ENCODE results near the gene ADAMTS16.

Gene ADAMTS16

DNA sequence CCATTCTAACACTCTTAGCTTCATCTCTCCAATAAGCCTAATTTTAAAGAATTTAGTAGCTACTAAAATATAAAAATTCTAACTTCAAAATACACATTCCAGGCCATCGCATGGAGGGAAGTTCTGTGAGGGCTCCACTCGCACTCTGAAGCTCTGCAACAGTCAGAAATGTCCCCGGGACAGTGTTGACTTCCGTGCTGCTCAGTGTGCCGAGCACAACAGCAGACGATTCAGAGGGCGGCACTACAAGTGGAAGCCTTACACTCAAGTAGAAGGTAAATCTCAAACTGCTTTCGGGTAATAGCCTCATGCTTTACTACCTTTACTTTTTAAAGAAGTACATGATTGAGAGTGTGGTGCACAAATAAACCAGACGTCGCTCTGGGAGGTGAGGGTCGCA is 94.8 kb downstream of the ADAMTS16 start:
- DNase-seq (ENCODE audit: low spot score), result no peak

GRCh38 chr5:5235685-5236084 is 95.6 kb downstream of the ADAMTS16 start:
- DNase-seq (ENCODE audit: low spot score), result no peak

DNA sequence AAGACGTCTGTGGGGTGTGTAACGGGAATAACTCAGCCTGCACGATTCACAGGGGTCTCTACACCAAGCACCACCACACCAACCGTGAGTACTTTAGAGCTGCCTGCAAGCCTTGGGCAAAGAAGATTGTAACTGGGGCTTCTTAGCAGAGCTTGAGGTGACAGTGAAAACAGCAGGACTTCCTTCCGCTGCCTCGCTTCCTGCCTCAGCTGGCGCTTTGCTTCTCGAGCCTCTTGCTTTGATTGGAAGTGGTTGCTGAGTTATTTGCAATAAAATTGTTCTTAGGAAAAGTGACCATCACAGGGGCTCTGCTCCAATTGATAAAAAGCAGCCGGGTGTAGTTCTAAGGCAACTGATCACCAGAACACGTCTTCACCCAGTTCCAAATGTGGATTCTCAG is 99.1 kb downstream of the ADAMTS16 start:
- no peak for DNase-seq (ENCODE audit: low spot score)

DNA sequence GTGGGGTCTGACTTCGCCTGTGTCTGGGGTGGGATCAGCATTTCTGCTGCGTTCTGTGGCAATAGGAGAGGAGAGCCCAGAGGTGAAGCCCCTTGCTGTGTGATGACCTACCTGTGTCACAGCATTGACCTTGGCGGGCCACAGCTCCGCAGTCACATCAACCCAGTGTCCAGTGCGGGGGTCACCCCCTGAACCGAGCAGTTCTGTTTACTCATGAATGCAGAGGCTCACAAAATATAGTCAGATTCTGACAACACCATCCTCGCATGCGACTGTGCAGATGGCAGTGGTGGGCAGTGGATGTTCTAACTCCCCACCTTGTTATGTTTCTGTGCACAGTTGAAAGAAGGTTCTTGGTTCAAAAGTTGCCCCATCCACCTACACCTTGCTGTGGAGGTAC is 100.1 kb downstream of the ADAMTS16 start:
- no peak for DNase-seq (ENCODE audit: low spot score)

DNA sequence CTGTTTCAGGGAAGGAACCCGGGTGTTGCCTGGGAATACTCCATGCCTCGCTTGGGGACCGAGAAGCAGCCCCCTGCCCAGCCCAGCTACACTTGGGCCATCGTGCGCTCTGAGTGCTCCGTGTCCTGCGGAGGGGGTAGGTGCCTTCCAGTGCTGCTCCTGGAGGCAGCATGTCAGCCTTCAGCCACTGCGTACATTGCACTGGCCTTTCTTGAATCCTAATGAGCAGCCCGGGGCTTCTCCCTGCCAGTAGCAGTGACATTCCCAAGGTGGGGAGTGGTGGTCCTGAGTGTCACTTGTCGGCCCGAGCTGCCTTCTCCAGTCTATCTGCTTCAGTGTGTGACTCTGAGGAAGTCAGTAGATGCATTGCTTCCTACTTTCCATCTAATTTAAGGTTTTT is 101.9 kb downstream of the ADAMTS16 start:
- no peak for DNase-seq (ENCODE audit: low spot score)

- DNase-seq (ENCODE audit: low spot score), result no peak
Measured at GRCh38 chr5:5246736-5247135, 106.6 kb downstream of the ADAMTS16 start.

GRCh38 chr5:5250758-5251157 is 110.6 kb downstream of the ADAMTS16 start:
- DNase-seq (ENCODE audit: low spot score), result no peak

DNA sequence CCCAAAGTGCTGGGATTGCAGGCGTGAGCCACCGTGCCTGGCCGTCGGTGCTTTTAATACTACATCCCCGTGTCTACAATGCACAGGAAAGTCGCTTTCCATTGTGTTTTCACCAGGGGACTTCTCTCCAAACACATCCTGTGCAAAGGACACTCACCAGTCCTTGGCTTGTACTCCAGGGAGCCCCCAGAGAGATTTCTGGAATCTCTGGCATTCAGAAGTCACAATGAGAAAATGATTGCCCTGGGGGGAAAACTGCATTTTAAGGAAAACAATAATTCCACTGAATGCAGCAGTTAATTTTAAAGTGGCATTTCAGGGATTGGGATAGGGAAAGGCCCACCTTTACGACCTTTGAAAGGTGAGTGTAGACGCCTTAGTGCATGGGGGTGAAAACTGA is 112.0 kb downstream of the ADAMTS16 start:
- DNase-seq (ENCODE audit: low spot score), result no peak

DNA sequence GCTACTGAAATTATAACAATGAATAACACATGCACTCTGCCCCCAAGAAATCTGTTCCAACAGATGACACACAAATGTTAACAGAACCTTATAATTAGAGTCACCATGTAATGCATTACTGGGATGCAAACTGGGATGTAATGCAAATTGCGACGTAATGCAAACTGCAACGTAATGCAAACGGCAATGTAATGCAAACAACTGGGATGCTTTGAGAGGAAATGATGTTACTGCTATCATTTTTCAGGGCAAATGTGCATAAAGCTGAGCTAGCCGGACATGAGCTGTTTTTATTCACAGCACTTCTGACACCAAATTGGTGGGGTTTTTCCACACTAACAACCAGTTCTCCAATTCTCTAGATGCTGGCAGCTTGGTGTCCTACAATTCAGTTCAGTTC is 117.2 kb downstream of the ADAMTS16 start:
- DNase-seq (ENCODE audit: low spot score), result no peak

GRCh38 chr5:5258564-5258963 is 118.4 kb downstream of the ADAMTS16 start:
- DNase-seq (ENCODE audit: low spot score), result no peak

DNA sequence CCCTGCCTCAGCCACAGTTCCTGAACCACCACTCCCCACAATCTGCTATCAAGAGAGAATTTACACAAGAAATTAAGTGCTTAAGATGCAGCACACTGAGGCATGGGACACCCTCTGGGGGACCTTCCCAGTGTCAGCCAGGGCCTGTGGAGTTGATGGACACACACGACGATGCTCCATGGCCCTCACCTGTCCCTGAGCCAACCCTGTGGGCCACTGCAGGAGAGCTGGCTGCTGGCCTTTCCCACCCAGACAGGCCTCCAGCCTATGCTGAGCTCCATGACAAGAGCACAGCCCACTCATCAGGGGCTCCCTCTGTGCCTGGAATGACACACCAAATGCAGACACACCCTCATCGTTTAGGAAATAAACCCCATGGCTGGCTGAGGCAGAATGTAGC is 124.6 kb downstream of the ADAMTS16 start:
- no peak for DNase-seq (ENCODE audit: low spot score)

DNA sequence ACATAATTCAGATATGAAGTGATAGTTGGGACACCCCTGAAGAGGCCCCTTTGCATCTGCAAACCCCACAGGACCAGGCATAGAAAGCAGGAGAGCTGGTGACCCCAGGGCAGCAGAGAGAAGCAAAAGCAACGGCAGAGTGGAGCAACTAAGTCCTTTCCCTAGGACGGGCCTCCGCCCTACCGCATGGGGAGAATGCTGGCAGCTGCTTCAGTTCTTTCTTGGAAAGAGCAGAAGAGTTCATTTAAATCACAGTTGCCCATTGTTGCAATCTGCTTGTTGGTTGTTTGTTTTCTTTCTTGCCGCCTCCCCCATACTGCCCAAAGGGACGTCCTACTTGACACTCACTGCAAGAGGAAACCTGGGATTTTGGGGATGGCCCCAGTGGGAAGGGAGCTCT is 126.2 kb downstream of the ADAMTS16 start:
- no peak for DNase-seq (ENCODE audit: low spot score)

- DNase-seq (ENCODE audit: low spot score), result no peak
Measured at GRCh38 chr5:5270161-5270560, 130.0 kb downstream of the ADAMTS16 start.

GRCh38 chr5:5270958-5271785 is 131.0 kb downstream of the ADAMTS16 start:
- DNase-seq (ENCODE audit: low spot score), result peak; percentile 7

DNA sequence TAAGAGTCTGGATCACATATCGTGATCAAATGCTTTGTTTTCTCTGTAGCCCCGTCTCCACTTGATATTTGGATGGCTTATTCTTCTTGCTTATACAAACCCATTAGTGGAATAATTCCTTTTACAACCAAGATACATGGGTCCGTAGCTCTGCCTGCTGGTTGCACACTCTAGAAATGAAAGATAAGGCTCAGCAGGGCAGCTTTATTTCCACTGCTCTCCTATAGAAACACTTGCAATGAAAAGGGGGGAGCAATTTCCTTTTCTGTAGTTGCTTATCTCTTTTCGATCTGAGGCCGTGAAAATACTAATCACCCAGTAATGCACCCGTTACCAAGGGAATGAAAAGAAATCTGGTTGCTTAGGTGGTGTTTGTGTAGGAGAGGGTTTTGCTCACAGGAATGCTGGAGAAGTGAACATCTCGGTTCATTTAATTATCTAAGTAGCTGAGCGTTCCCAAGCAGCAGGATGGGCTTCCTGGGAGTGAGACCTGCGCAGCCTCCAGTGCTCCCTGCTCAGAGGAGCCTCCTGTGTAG is 131.7 kb downstream of the ADAMTS16 start:
- DNase-seq (ENCODE audit: low spot score), result no peak

- no peak for DNase-seq (ENCODE audit: low spot score)
Measured at GRCh38 chr5:5273398-5273797, 133.3 kb downstream of the ADAMTS16 start.

GRCh38 chr5:5273976-5274375 is 133.8 kb downstream of the ADAMTS16 start:
- no peak for DNase-seq (ENCODE audit: low spot score)

DNA sequence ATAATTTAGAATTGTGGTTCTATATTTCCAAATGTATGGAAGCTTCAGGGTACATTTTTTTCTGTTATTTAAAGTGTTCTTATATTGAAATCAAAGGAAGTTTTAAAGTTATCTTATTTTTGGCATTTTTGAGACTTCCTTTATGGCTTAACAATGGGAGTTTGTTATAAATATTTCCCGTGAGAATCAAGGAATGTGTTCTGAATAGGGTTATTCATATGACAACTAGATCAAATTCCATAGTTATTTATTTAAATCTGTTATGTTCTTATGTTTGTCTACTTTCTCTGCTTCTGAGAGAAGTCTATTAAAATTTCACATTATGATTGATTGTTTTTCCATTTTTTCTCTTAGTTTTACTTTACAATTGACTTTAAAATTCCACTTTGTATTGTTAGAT is 135.1 kb downstream of the ADAMTS16 start:
- DNase-seq (ENCODE audit: low spot score), result no peak

- no peak for DNase-seq (ENCODE audit: low spot score)
Measured at GRCh38 chr5:5276430-5276829, 136.3 kb downstream of the ADAMTS16 start.

DNA sequence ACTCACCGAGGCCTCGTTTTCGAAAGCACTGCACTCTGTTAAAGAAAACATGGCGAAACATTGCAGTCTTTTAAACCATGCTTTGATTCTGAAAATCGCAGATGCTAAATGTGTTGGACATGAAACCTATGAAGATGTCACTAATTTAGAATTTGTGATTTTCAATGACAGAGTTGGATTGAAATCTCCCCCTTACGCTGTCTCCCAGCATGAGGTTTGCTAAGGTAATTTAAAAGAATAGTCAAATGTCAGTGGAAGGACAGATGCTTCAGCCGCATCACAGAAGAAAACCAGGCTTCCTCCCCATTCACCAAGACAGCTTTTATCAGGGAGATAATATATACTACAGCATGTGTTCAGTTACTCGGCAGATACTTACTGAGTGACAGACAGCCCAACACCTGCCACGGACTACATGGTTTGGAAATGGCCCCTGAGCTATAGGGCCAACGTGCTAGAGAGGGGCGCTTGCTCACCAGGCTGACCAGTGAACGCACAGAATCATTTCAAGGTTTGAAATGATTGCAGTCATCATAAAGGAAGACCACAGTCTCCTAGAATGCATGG is 136.9 kb downstream of the ADAMTS16 start:
- DNase-seq (ENCODE audit: low spot score), result no peak

GRCh38 chr5:5278201-5278814 is 138.2 kb downstream of the ADAMTS16 start:
- DNase-seq (ENCODE audit: low spot score), result no peak

DNA sequence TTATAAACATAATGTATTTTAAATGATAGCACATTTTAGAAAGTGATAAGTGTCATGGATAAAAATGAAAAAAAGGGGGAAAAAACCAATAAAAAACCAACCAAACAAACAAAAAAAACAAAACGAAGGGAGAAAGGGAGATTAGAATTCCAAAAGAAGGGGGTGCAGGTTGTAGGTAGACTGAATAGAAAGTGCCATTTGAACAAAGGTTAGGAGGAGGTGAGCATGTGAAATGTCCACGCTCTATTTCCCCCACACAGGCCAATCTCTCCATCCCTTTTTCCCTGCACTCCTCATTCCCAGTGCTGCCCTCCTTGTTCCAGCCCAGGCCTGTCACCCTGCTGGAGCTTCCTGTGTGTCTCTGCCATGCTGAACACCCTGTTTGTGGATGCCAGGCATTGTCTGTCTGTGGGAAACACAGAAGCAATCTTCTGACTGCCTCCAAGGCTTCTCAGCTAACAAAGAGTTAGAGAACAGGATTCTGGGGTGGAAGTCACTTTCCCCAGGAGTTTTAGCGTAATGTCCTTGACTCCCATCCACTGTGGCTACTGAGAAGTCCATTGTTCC is 138.8 kb downstream of the ADAMTS16 start:
- DNase-seq (ENCODE audit: low spot score), result no peak

DNA sequence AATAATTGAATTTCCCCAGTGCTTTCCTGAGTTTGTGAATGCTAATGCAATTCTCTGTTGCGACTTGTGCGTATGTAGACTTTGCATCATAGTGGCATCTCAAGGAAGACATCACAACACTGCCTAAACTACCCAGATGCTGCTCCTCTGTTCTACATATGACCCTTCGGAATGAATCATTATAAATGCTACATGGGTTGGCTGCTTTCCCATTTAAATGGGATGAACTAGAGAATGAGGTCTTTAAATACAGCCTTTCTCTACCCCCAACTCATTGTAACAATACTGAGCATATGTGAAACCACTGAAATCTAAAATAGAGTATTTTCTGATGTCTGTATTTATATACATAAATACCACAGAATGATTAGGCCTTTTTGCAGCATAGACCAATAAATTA is 145.8 kb downstream of the ADAMTS16 start:
- DNase-seq (ENCODE audit: low spot score), result no peak

Data from putamen (tissue), 1 donor.